Activated T-helper 1 cell treated with anti-CD3 and anti-CD28 coated beads, Interleukin-12 subunit alpha, Interleukin-12 subunit beta, Interleukin-2, Interleukin-4 antibody, amounts not matched to agents 30 ng/mL and 10 ng/mL and 1 ng/mL, durations not matched to agents 14 hours and 24 hours and 36 hours (primary cell): Measurements from ENCODE around the gene IL17C. TPM values are rescaled to one million over a fixed set of nuclear protein-coding genes. Genes with fewer than 3 reads are reported as not detected.

Experiments
- DNase-seq: peaks from one replicate; pipeline ENCODE4 v3.0.0; 2021; ENCODE audit warnings: low spot score
- H3K27ac Mint-ChIP-seq: one replicate; pipeline ENCODE4 v1.8.0; 2021; ENCODE audit warnings: mild to moderate bottlenecking, mixed read lengths
- H3K27me3 Mint-ChIP-seq: one replicate; pipeline ENCODE4 v1.8.0; 2022; ENCODE audit warnings: mild to moderate bottlenecking, moderate library complexity, mixed read lengths; ENCODE audit not compliant: insufficient read depth
- H3K36me3 Mint-ChIP-seq: one replicate; pipeline ENCODE4 v1.8.0; 2021; ENCODE audit warnings: low read depth, mixed read lengths
- H3K4me1 Mint-ChIP-seq: one replicate; pipeline ENCODE4 v1.8.0; 2021; ENCODE audit warnings: low read depth, mixed read lengths
- H3K4me3 Mint-ChIP-seq: one replicate; pipeline ENCODE4 v1.8.0; 2021; ENCODE audit warnings: mild to moderate bottlenecking, moderate library complexity, mixed read lengths
- H3K9me3 Mint-ChIP-seq: one replicate; pipeline ENCODE4 v1.8.0; 2021; ENCODE audit warnings: mixed read lengths
- intact Hi-C: fragments of 100-400 bp; cut with micrococcal nuclease; formaldehyde crosslinking; loops from one replicate; pipeline ENCODE4 v1.15.1; 2024
- total RNA-seq: library from RNA; stranded (reverse); gene quantifications from 2 replicates; pipeline ENCODE4 v1.2.3, GENCODE V29; 2022

Gene IL17C
- total RNA-seq, 1 donor from 2014 or later, result not detected

- Mint-ChIP-seq H3K27me3 (no peaks in the 10 kb centered on the region), H3K9me3 (no peaks in the 10 kb centered on the region), H3K4me1 (peaks cover 11% of the 10 kb centered on the region), H3K4me3 (no peak overlapping the region), H3K36me3 (peaks cover 22% of the 10 kb centered on the region), H3K27ac (no peak overlapping the region)
- intact Hi-C loops, result no loop called here
- DNase-seq, result no peak
Observed at GRCh38 chr16:88646345-88647034, 8.1 kb downstream of the IL17C start.

- Mint-ChIP-seq H3K27ac (no peak overlapping the region), H3K27me3 (no peaks in the 10 kb centered on the region), H3K36me3 (peaks cover 15% of the 10 kb centered on the region), H3K4me3 (no peak overlapping the region), H3K4me1 (peaks cover 13% of the 10 kb centered on the region), H3K9me3 (no peaks in the 10 kb centered on the region)
- no peak for DNase-seq
- intact Hi-C loops, result no loop called here
Observed at GRCh38 chr16:88647178-88648070, 9.1 kb downstream of the IL17C start.

- H3K27ac Mint-ChIP-seq, result peak overlapping the region; percentile 31
- intact Hi-C loops, result no loop called here
- H3K27me3 Mint-ChIP-seq, result no peaks in the 10 kb centered on the region
- H3K4me1 Mint-ChIP-seq, result peaks cover 13% of the 10 kb centered on the region
- H3K4me3 Mint-ChIP-seq, result peak overlapping the region; percentile 88
- no peak for DNase-seq
- H3K36me3 Mint-ChIP-seq, result peaks cover 10% of the 10 kb centered on the region
- H3K9me3 Mint-ChIP-seq, result no peaks in the 10 kb centered on the region
Observed at GRCh38 chr16:88649195-88649923, 11.0 kb downstream of the IL17C start.

GRCh38 chr16:88649924-88650748, 11.8 kb downstream of the IL17C start:
- intact Hi-C loops, result loop anchor here (2.0 kb wide), 1 partner anchor 53 kb away; no protein-coding TSS in a partner anchor
- H3K9me3 Mint-ChIP-seq, result no peaks in the 10 kb centered on the region
- DNase-seq, result peak; percentile 41
- H3K4me1 Mint-ChIP-seq, result peaks cover 13% of the 10 kb centered on the region
- H3K27me3 Mint-ChIP-seq, result no peaks in the 10 kb centered on the region
- H3K27ac Mint-ChIP-seq, result peak overlapping the region; percentile 87
- peaks cover 15% of the 10 kb centered on the region for H3K36me3 Mint-ChIP-seq
- H3K4me3 Mint-ChIP-seq, result peak overlapping the region; percentile 88

GRCh38 chr16:88650749-88651275, 12.4 kb downstream of the IL17C start, which contains the start of gene CYBA:
Gene CYBA (minus strand): TSS chr16:88651053. CDS start chr16:88651013, 40 bp downstream.
- peak; percentile 88 for DNase-seq
- peak within 1 kb of the TSS; percentile 88 for H3K4me3 Mint-ChIP-seq
- no peaks in the 10 kb centered on the region for H3K27me3 Mint-ChIP-seq
- intact Hi-C loops, result loop anchor here (1.0 to 2.0 kb wide), 7 partner anchors 12 to 199 kb away; partner anchors contain the start of genes CTU2, MVD, RNF166 and SNAI3
- peaks cover 13% of the 10 kb centered on the region for H3K4me1 Mint-ChIP-seq
- no peaks in the 10 kb centered on the region for H3K9me3 Mint-ChIP-seq
- H3K27ac Mint-ChIP-seq, result peak within 1 kb of the TSS; percentile 96
- H3K36me3 Mint-ChIP-seq, result peaks cover 16% of the 10 kb centered on the region

- peak; percentile 81 for DNase-seq
- Mint-ChIP-seq H3K9me3 (no peaks in the 10 kb centered on the region), H3K27me3 (no peaks in the 10 kb centered on the region), H3K4me1 (peaks cover 13% of the 10 kb centered on the region), H3K36me3 (peaks cover 16% of the 10 kb centered on the region), H3K27ac (peak overlapping the region; percentile 96), H3K4me3 (peak overlapping the region; percentile 88)
- intact Hi-C loops, result loop anchor here (1.0 to 2.0 kb wide), 7 partner anchors 12 to 199 kb away; partner anchors contain the start of genes CTU2, MVD, RNF166 and SNAI3
Observed at GRCh38 chr16:88651276-88651988, 13.1 kb downstream of the IL17C start.

GRCh38 chr16:88651989-88652761, 13.8 kb downstream of the IL17C start:
- H3K9me3 Mint-ChIP-seq, result no peaks in the 10 kb centered on the region
- H3K4me3 Mint-ChIP-seq, result peak overlapping the region; percentile 11
- no peak for DNase-seq
- intact Hi-C loops, result loop anchor here (1.0 to 2.0 kb wide), 7 partner anchors 11 to 200 kb away; partner anchors contain the start of genes CTU2, MVD, RNF166 and SNAI3
- H3K4me1 Mint-ChIP-seq, result peaks cover 13% of the 10 kb centered on the region
- peak overlapping the region; percentile 85 for H3K27ac Mint-ChIP-seq
- no peaks in the 10 kb centered on the region for H3K27me3 Mint-ChIP-seq
- peaks cover 16% of the 10 kb centered on the region for H3K36me3 Mint-ChIP-seq

- H3K27ac Mint-ChIP-seq, result peak overlapping the region; percentile 40
- H3K27me3 Mint-ChIP-seq, result no peaks in the 10 kb centered on the region
- no peak for DNase-seq
- no peaks in the 10 kb centered on the region for H3K9me3 Mint-ChIP-seq
- peaks cover 13% of the 10 kb centered on the region for H3K4me1 Mint-ChIP-seq
- intact Hi-C loops, result no loop called here
- peaks cover 16% of the 10 kb centered on the region for H3K36me3 Mint-ChIP-seq
- no peak overlapping the region for H3K4me3 Mint-ChIP-seq
Observed at GRCh38 chr16:88652762-88653063, 14.3 kb downstream of the IL17C start.

- no peaks in the 10 kb centered on the region for H3K27me3 Mint-ChIP-seq
- H3K4me1 Mint-ChIP-seq, result peaks cover 13% of the 10 kb centered on the region
- no peaks in the 10 kb centered on the region for H3K9me3 Mint-ChIP-seq
- H3K27ac Mint-ChIP-seq, result peak overlapping the region; percentile 44
- peaks cover 16% of the 10 kb centered on the region for H3K36me3 Mint-ChIP-seq
- no peak for DNase-seq
- intact Hi-C loops, result no loop called here
- H3K4me3 Mint-ChIP-seq, result no peak overlapping the region
Observed at GRCh38 chr16:88653101-88653500, 14.7 kb downstream of the IL17C start.

- Mint-ChIP-seq H3K36me3 (peaks cover 16% of the 10 kb centered on the region), H3K9me3 (no peaks in the 10 kb centered on the region), H3K4me3 (no peak overlapping the region), H3K27ac (peak overlapping the region; percentile 44), H3K4me1 (peaks cover 13% of the 10 kb centered on the region), H3K27me3 (no peaks in the 10 kb centered on the region)
- no peak for DNase-seq
- intact Hi-C loops, result no loop called here
Observed at GRCh38 chr16:88653596-88654362, 15.4 kb downstream of the IL17C start.
